Effector memory CD4-positive, alpha-beta T cell (primary cell): Measurements from ENCODE around the gene ELMO3.
A peak's percentile ranks its signal among the peaks of the same experiment; 100 is the strongest.

Experiments used
- DNase-seq, 3 donors: peaks; one replicate each; pipeline ENCODE4 v3.0.0-alpha.2; 2020
- H3K27ac ChIP-seq: 2 replicates; pipeline ENCODE4 v1.7.0; 2013; ENCODE audit warnings: mild to moderate bottlenecking, low read length, moderate library complexity; ENCODE audit not compliant: insufficient read depth, poor library complexity, severe bottlenecking
- H3K27me3 ChIP-seq: replicated peaks from 2 replicates; pipeline ENCODE4 v1.7.0; 2013; ENCODE audit warnings: mild to moderate bottlenecking, low read length; ENCODE audit not compliant: insufficient read depth, control insufficient read depth, poor library complexity, severe bottlenecking
- H3K36me3 ChIP-seq: 2 replicates; pipeline ENCODE4 v1.7.0; 2013; ENCODE audit warnings: mild to moderate bottlenecking, low read length, moderate library complexity; ENCODE audit not compliant: control insufficient read depth, insufficient read depth
- H3K4me1 ChIP-seq: 2 replicates; pipeline ENCODE4 v1.7.0; 2013; ENCODE audit warnings: low read length, mild to moderate bottlenecking; ENCODE audit not compliant: control insufficient read depth, insufficient read depth, poor library complexity, severe bottlenecking
- H3K4me3 ChIP-seq: 2 replicates; pipeline ENCODE4 v1.7.0; 2013; ENCODE audit warnings: low read length, low read depth, mild to moderate bottlenecking; ENCODE audit not compliant: insufficient read depth, poor library complexity, severe bottlenecking
- H3K9me3 ChIP-seq: 2 replicates; pipeline ENCODE4 v1.7.0; 2013; ENCODE audit warnings: mild to moderate bottlenecking, low read length, moderate library complexity; ENCODE audit not compliant: control insufficient read depth

The ELMO3 gene

GRCh38 chr16:67173808-67174705 lies 24.9 kb upstream of the ELMO3 start:
- DNase-seq = peak; percentile 47 to 63 (median 63)
- Histone ChIP-seq H3K4me3 (peak overlapping the region; percentile 33), H3K36me3 (no peaks in the 10 kb centered on the region), H3K9me3 (no peaks in the 10 kb centered on the region), H3K4me1 (peaks cover 40% of the 10 kb centered on the region), H3K27me3 (peaks cover 6% of the 10 kb centered on the region), H3K27ac (no peak overlapping the region)

- H3K36me3 ChIP-seq = no peaks in the 10 kb centered on the region
- H3K4me3 ChIP-seq = peak overlapping the region; percentile 33
- H3K27ac ChIP-seq = no peak overlapping the region
- DNase-seq = no peak
- H3K4me1 ChIP-seq = peaks cover 35% of the 10 kb centered on the region
- no peaks in the 10 kb centered on the region for H3K9me3 ChIP-seq
- peaks cover 2% of the 10 kb centered on the region for H3K27me3 ChIP-seq
Measured at GRCh38 chr16:67174706-67175231, 24.2 kb upstream of the ELMO3 start.

- H3K27me3 ChIP-seq = no peaks in the 10 kb centered on the region
- no peaks in the 10 kb centered on the region for H3K9me3 ChIP-seq
- H3K4me1 ChIP-seq = peaks cover 26% of the 10 kb centered on the region
- no peaks in the 10 kb centered on the region for H3K36me3 ChIP-seq
- H3K27ac ChIP-seq = no peak overlapping the region
- H3K4me3 ChIP-seq = no peak overlapping the region
- no peak for DNase-seq
Measured at GRCh38 chr16:67176662-67177061, 22.3 kb upstream of the ELMO3 start.

- H3K27me3 ChIP-seq = no peaks in the 10 kb centered on the region
- H3K36me3 ChIP-seq = no peaks in the 10 kb centered on the region
- H3K4me3 ChIP-seq = peak overlapping the region; percentile 42
- DNase-seq = peak; percentile 53 to 59 (median 59)
- H3K27ac ChIP-seq = no peak overlapping the region
- H3K9me3 ChIP-seq = no peaks in the 10 kb centered on the region
- H3K4me1 ChIP-seq = peaks cover 26% of the 10 kb centered on the region
Measured at GRCh38 chr16:67177743-67178699, 20.9 kb upstream of the ELMO3 start.

- no peak overlapping the region for H3K27ac ChIP-seq
- no peaks in the 10 kb centered on the region for H3K9me3 ChIP-seq
- no peak overlapping the region for H3K4me3 ChIP-seq
- H3K27me3 ChIP-seq = no peaks in the 10 kb centered on the region
- no peaks in the 10 kb centered on the region for H3K36me3 ChIP-seq
- H3K4me1 ChIP-seq = peaks cover 15% of the 10 kb centered on the region
- no peak for DNase-seq
Measured at GRCh38 chr16:67179421-67180080, 19.4 kb upstream of the ELMO3 start.

- Histone ChIP-seq H3K27me3 (no peaks in the 10 kb centered on the region), H3K4me3 (no peak overlapping the region)
Measured at GRCh38 chr16:67180166-67180565, 18.8 kb upstream of the ELMO3 start.

GRCh38 chr16:67181346-67181745 lies 17.6 kb upstream of the ELMO3 start:
- Histone ChIP-seq H3K27ac (no peak overlapping the region), H3K9me3 (no peaks in the 10 kb centered on the region), H3K4me3 (no peak overlapping the region), H3K27me3 (no peaks in the 10 kb centered on the region), H3K4me1 (peaks cover 22% of the 10 kb centered on the region), H3K36me3 (no peaks in the 10 kb centered on the region)
- no peak for DNase-seq

More at GRCh38 chr16:67180166-67180565, 18.8 kb upstream of the ELMO3 start:
- Histone ChIP-seq H3K36me3 (no peaks in the 10 kb centered on the region), H3K4me1 (peaks cover 18% of the 10 kb centered on the region), H3K9me3 (no peaks in the 10 kb centered on the region), H3K27ac (no peak overlapping the region)
- no peak for DNase-seq

GRCh38 chr16:67182288-67182687 lies 16.6 kb upstream of the ELMO3 start:
- no peak overlapping the region for H3K27ac ChIP-seq
- H3K27me3 ChIP-seq = no peaks in the 10 kb centered on the region
- H3K9me3 ChIP-seq = no peaks in the 10 kb centered on the region
- no peak for DNase-seq
- peaks cover 22% of the 10 kb centered on the region for H3K4me1 ChIP-seq
- H3K36me3 ChIP-seq = no peaks in the 10 kb centered on the region
- no peak overlapping the region for H3K4me3 ChIP-seq

- no peak for DNase-seq
- peaks cover 17% of the 10 kb centered on the region for H3K4me1 ChIP-seq
- no peaks in the 10 kb centered on the region for H3K27me3 ChIP-seq
- peak overlapping the region; percentile 95 for H3K27ac ChIP-seq
- H3K4me3 ChIP-seq = peak overlapping the region; percentile 95
- no peaks in the 10 kb centered on the region for H3K36me3 ChIP-seq
- H3K9me3 ChIP-seq = no peaks in the 10 kb centered on the region
Measured at GRCh38 chr16:67183284-67183626, 15.7 kb upstream of the ELMO3 start.
